ENCODE data around the gene IGSF21.
"Not testable (repeated sequence)": the region's sequence is repeated elsewhere in the genome, so short reads cannot be mapped to it uniquely, and the experiment has no call there.

The IGSF21 gene

GRCh38 chr1:18413541-18414305 is 306.1 kb downstream of the IGSF21 start:
- no peak overlapping the region for H3K27ac Mint-ChIP-seq
- peaks cover 2% of the 10 kb centered on the region for H3K27me3 Mint-ChIP-seq (ENCODE audit: low read depth)
- H3K4me3 Mint-ChIP-seq, result no peak overlapping the region
- H3K4me1 Mint-ChIP-seq (ENCODE audit: low read depth), result no peaks in the 10 kb centered on the region
- H3K9me3 Mint-ChIP-seq, result no peaks in the 10 kb centered on the region
- H3K36me3 Mint-ChIP-seq (ENCODE audit: low read depth), result no peaks in the 10 kb centered on the region
- DNase-seq (ENCODE audit: low spot score), result no peak

- Mint-ChIP-seq H3K27ac (no peak overlapping the region), H3K36me3 (ENCODE audit: low read depth) (no peaks in the 10 kb centered on the region), H3K9me3 (no peaks in the 10 kb centered on the region), H3K27me3 (ENCODE audit: low read depth) (peaks cover 2% of the 10 kb centered on the region), H3K4me1 (ENCODE audit: low read depth) (no peaks in the 10 kb centered on the region), H3K4me3 (no peak overlapping the region)
- no peak for DNase-seq (ENCODE audit: low spot score)
Measured at GRCh38 chr1:18414321-18414720, 306.7 kb downstream of the IGSF21 start.

- no peak overlapping the region for H3K4me3 Mint-ChIP-seq
- no peaks in the 10 kb centered on the region for H3K9me3 Mint-ChIP-seq
- H3K27ac Mint-ChIP-seq, result no peak overlapping the region
- DNase-seq (ENCODE audit: low spot score), result no peak
- no peaks in the 10 kb centered on the region for H3K4me1 Mint-ChIP-seq (ENCODE audit: low read depth)
- peaks cover 2% of the 10 kb centered on the region for H3K27me3 Mint-ChIP-seq (ENCODE audit: low read depth)
- H3K36me3 Mint-ChIP-seq (ENCODE audit: low read depth), result no peaks in the 10 kb centered on the region
Measured at GRCh38 chr1:18414872-18415447, 307.4 kb downstream of the IGSF21 start.

GRCh38 chr1:18415448-18416027 is 307.9 kb downstream of the IGSF21 start:
- DNase-seq (ENCODE audit: low spot score), result no peak
- H3K27ac Mint-ChIP-seq, result no peak overlapping the region

GRCh38 chr1:18416126-18416525 is 308.5 kb downstream of the IGSF21 start:
- H3K36me3 Mint-ChIP-seq (ENCODE audit: low read depth); H3K27ac Mint-ChIP-seq; H3K4me1 Mint-ChIP-seq (ENCODE audit: low read depth); DNase-seq (ENCODE audit: low spot score); H3K27me3 Mint-ChIP-seq (ENCODE audit: low read depth); H3K4me3 Mint-ChIP-seq; H3K9me3 Mint-ChIP-seq: not testable (repeated sequence)

More at GRCh38 chr1:18415448-18416027, 307.9 kb downstream of the IGSF21 start:
- Mint-ChIP-seq H3K36me3 (ENCODE audit: low read depth) (no peaks in the 10 kb centered on the region), H3K27me3 (ENCODE audit: low read depth) (peaks cover 2% of the 10 kb centered on the region), H3K9me3 (no peaks in the 10 kb centered on the region), H3K4me1 (ENCODE audit: low read depth) (no peaks in the 10 kb centered on the region), H3K4me3 (no peak overlapping the region)

GRCh38 chr1:18417316-18418269 is 310.0 kb downstream of the IGSF21 start:
- Mint-ChIP-seq H3K4me3 (no peak overlapping the region), H3K4me1 (ENCODE audit: low read depth) (no peaks in the 10 kb centered on the region), H3K27ac (no peak overlapping the region), H3K27me3 (ENCODE audit: low read depth) (peaks cover 2% of the 10 kb centered on the region), H3K9me3 (no peaks in the 10 kb centered on the region), H3K36me3 (ENCODE audit: low read depth) (no peaks in the 10 kb centered on the region)
- DNase-seq (ENCODE audit: low spot score), result no peak

GRCh38 chr1:18419113-18419844 is 311.7 kb downstream of the IGSF21 start:
- Mint-ChIP-seq H3K9me3 (no peaks in the 10 kb centered on the region), H3K4me1 (ENCODE audit: low read depth) (no peaks in the 10 kb centered on the region), H3K27ac (no peak overlapping the region), H3K27me3 (ENCODE audit: low read depth) (peaks cover 2% of the 10 kb centered on the region), H3K4me3 (no peak overlapping the region), H3K36me3 (ENCODE audit: low read depth) (no peaks in the 10 kb centered on the region)
- DNase-seq (ENCODE audit: low spot score), result no peak

GRCh38 chr1:18419845-18420184 is 312.2 kb downstream of the IGSF21 start:
- Mint-ChIP-seq H3K9me3 (no peaks in the 10 kb centered on the region), H3K27me3 (ENCODE audit: low read depth) (peaks cover 2% of the 10 kb centered on the region), H3K36me3 (ENCODE audit: low read depth) (no peaks in the 10 kb centered on the region), H3K27ac (no peak overlapping the region), H3K4me1 (ENCODE audit: low read depth) (no peaks in the 10 kb centered on the region), H3K4me3 (no peak overlapping the region)
- DNase-seq (ENCODE audit: low spot score), result no peak

GRCh38 chr1:18422076-18422777 is 314.6 kb downstream of the IGSF21 start:
- H3K9me3 Mint-ChIP-seq, result no peaks in the 10 kb centered on the region
- H3K4me3 Mint-ChIP-seq, result no peak overlapping the region
- no peak overlapping the region for H3K27ac Mint-ChIP-seq
- no peaks in the 10 kb centered on the region for H3K4me1 Mint-ChIP-seq (ENCODE audit: low read depth)
- no peaks in the 10 kb centered on the region for H3K36me3 Mint-ChIP-seq (ENCODE audit: low read depth)
- H3K27me3 Mint-ChIP-seq (ENCODE audit: low read depth), result peaks cover 2% of the 10 kb centered on the region
- no peak for DNase-seq (ENCODE audit: low spot score)

GRCh38 chr1:18422954-18423353 is 315.4 kb downstream of the IGSF21 start:
- Mint-ChIP-seq H3K27me3 (ENCODE audit: low read depth) (peaks cover 2% of the 10 kb centered on the region), H3K9me3 (no peaks in the 10 kb centered on the region), H3K4me3 (no peak overlapping the region), H3K36me3 (ENCODE audit: low read depth) (no peaks in the 10 kb centered on the region), H3K4me1 (ENCODE audit: low read depth) (no peaks in the 10 kb centered on the region), H3K27ac (no peak overlapping the region)
- no peak for DNase-seq (ENCODE audit: low spot score)

- H3K27me3 Mint-ChIP-seq (ENCODE audit: low read depth), result no peaks in the 10 kb centered on the region
- no peak overlapping the region for H3K4me3 Mint-ChIP-seq
- no peaks in the 10 kb centered on the region for H3K4me1 Mint-ChIP-seq (ENCODE audit: low read depth)
- H3K9me3 Mint-ChIP-seq, result no peaks in the 10 kb centered on the region
- H3K36me3 Mint-ChIP-seq (ENCODE audit: low read depth), result no peaks in the 10 kb centered on the region
- no peak overlapping the region for H3K27ac Mint-ChIP-seq
- DNase-seq (ENCODE audit: low spot score), result no peak
Measured at GRCh38 chr1:18426580-18426979, 319.0 kb downstream of the IGSF21 start.

All from T-helper 2 cell treated with Interferon-gamma antibody and Interleukin-4, amounts not matched to agents 5 μg/mL and 100 μg/mL, for 36 hours (primary cell).